Ureter (tissue), 1 donor: Measurements from ENCODE around the gene RIN1. TPM values are rescaled to one million over a fixed set of nuclear protein-coding genes. Genes with fewer than 3 reads are reported as not detected.
"Not testable (repeated sequence)": the region's sequence is repeated elsewhere in the genome, so short reads cannot be mapped to it uniquely, and the experiment has no call there.

ENCODE experiments used
- DNase-seq: peaks from one replicate; pipeline ENCODE4 v3.0.0-alpha.2; 2020; ENCODE audit warnings: low spot score
- total RNA-seq: library from RNA; stranded (reverse); gene quantifications from one replicate; pipeline ENCODE4 v1.2.4, GENCODE V29; 2023
- donor health status: DM: yes; HTN: yes; CAD: no.

The RIN1 gene
- total RNA-seq, 1 donor from 2014 or later, result 16.7 TPM

- no peak for DNase-seq
Measured at GRCh38 chr11:66334605-66335442, 1.4 kb downstream of the RIN1 start.

DNA sequence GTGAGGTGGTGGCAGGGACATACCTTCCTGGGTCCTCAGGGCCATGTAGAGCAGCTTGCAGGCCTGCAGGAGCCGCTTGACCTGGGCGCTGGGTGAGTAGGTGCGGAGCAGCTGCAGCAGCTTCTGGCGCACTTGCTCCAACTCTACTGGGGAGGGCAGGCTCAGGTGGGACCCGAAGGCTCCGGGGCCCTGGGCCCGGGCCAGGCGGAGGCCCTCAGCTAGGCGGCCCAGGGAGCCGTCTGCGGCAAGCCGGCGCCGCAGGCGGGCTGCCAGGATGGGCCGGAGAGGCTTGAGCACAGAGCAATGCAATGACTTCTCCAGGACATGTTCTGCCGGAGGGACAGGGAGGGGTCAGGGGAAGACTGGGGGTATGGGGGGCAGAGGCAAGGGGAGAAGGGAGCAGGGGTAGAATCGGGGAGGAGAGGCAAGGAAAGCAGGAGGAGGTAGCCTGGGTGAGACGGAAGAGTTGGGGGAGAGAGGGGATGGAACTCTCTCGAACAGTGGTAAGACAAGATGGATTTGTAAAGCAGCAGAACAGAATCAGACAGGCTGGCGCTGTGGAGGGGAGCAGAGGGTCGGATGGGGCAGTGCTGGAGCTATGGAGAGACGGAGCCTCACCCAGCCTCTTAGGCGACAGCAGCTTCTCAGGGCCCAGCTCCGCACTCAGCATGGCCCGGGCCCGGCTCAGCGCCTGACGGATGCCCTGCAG, 2.2 kb downstream of the RIN1 start:
- no peak for DNase-seq

DNA sequence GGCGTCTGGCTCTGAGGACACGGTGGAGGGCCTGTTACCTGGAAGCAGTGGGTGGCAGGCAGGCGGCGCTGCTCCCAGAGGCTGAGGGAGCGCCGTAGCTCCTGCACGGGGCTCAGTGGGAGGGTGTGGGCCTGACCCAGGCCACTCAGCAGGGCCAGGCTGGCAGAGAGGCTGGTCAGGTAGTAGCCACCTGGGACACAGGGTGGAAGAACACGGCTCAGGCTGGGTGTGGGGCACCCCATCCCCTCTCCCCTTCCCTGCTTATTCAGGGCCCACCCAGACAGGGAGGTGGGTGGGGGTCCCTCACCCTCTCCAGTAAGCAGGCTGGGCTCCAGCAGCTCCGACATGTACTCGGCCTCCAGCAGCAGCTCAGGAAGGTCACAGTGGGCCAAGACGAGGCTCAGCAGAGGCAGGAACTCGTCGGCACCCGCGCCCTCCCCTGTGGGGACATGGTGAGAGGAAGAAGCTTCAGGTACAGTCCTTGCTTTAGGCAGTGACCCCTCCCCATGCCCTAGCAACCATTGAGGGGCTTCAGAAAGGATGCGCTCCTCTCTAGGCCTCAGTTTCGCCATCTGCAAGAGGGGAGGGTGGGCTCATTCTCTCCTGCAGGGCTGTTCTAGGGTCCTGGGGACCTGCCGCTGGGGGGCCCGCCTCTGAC, 2.9 kb downstream of the RIN1 start:
- DNase-seq, result no peak

GRCh38 chr11:66332371-66333219, 3.6 kb downstream of the RIN1 start:
- DNase-seq, result no peak

- no peak for DNase-seq
Measured at GRCh38 chr11:66331542-66332370, 4.5 kb downstream of the RIN1 start.

GRCh38 chr11:66330931-66331330, 5.3 kb downstream of the RIN1 start:
- no peak for DNase-seq

DNA sequence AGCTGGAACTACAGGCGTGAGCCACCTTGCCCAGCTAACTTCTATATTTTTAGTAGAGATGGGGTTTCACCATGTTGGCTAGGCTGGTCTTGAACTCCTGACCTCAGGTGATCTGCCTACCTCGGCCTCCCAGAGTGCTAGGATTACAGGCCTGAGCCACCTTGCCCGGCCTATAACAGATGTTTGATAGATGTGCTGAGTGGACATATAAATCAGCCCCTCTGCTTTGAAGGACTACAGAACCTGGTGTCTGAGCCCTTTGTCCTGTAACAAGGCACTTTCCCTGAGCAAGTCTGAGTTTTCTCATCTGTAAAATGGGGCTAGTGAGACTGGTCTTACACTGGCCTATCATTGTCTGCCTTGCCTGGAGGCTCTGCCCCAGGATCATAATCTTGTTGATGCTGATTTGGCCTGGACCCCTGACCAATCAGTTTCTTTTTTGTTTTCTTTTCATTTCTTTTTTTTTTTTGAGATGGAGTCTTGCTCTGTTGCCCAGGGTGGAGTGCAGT, 7.0 kb downstream of the RIN1 start:
- no peak for DNase-seq

- peak; percentile 84 for DNase-seq
Measured at GRCh38 chr11:66328302-66329144, 7.7 kb downstream of the RIN1 start.

DNA sequence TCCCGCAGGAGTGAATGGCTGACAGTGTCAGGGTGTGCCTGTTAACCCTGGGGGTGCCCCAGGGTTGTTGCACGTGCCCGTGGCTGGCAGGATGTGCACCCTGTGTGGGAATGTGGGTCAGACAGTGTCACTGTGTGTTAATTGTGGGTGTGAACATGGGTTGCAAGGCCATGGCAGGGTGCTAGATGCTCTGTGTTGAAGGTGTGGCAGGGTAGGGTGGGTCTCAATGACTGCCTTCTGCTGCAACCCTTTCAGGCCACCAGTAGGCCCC, 8.3 kb downstream of the RIN1 start:
- no peak for DNase-seq

DNA sequence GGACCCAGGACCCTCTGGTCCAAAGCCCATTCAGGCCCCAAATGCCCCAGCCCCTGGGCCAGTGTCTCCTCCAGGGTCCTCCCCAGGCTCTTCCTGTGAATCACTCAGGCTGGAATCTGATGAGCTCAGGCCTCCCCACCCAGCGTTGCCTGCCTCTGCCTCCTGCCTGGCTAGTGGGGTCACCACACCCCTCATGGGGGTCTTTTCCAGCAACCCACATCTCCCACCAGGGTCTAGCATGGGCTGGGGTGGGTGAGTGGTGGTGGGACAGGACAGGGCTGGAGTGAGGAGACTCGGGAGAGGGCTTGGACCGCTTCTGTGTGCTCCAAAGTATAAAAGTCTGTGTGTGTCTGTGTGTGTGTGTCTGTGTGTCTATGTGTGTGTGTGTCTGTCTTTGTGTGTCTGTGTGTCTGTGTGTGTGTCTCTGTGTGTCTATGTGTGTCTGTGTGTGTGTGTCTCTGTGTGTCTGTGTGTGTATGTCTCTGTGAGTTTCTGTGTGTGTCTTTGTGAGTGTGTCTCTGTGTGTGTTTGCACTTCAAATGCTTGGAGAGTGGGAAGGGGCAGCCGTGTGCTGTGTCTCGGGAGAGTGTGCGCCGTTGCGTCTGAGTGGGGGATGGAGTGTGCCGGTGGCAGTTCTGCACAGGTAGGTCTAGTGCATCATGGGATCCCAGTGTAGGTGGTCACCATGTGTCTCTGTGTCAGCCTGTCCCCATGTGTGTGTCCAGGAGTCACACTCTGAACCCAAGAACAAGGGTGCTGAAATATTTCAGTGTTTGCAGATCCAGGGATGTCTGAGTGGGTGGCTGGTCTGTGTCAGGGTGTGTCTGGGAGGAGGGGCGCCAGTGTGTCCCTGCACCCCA, 8.8 kb downstream of the RIN1 start:
- no peak for DNase-seq

- peak; percentile 69 for DNase-seq
Measured at GRCh38 chr11:66326261-66327111, 9.7 kb downstream of the RIN1 start.

DNA sequence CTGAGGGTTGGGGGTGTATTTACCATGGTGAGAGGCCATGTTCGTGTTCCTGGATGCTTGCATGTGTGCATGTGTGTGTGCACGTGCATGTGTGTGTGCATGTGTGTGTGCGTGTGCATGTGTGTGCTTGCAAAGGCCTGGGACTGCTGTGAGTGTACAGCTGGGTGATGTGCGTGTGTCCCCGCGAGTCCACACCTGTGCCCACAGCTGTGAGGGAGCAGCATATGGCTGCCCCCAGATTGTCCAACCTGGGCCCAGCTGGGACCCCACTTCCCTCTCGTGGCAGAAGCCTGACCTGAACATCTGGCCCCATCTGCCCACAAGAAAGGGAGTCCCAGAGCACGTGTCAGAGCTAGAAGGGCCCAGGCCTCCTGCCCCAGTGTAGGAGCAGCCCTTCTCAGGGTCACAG, 11.0 kb downstream of the RIN1 start:
- no peak for DNase-seq

GRCh38 chr11:66324664-66325063, 11.6 kb downstream of the RIN1 start:
- no peak for DNase-seq

- no peak for DNase-seq
Measured at GRCh38 chr11:66323684-66324083, 12.6 kb downstream of the RIN1 start.

- DNase-seq, result no peak
Measured at GRCh38 chr11:66322732-66323427, 13.4 kb downstream of the RIN1 start.

DNA sequence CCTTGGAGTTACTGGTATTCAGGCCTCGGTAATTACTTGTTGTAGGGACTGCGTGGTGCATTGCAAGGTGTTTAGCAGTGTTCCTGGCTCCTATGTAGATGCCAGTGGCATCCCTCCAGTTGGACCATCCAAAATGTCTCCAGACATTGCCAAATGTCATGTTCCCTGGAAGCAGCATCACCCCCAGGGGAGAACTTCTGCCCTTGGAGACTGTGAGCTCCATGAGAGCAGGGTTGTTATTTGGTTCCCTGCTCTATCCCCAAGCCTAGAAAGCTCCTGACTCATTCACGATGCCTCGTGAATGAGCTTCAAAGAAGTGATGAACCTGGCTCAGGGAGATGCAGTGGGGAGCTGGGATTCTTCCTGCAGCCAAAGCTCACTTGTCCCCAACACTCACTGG, 14.6 kb downstream of the RIN1 start:
- DNase-seq, result no peak

- not testable (repeated sequence) for DNase-seq
Measured at GRCh38 chr11:66320748-66321147, 15.5 kb downstream of the RIN1 start.
